MG63 (cell line): ENCODE results near the gene CRB3. TPM values are rescaled to one million over a fixed set of nuclear protein-coding genes. Genes with fewer than 3 reads are reported as not detected.
A peak's percentile ranks its signal among the peaks of the same experiment; 100 is the strongest.

Experiments used
- DNase-seq: peaks from one replicate; pipeline ENCODE4 v3.0.0-alpha.2; 2020
- H3K27me3 ChIP-seq: fragments of 250-450 bp; sonication (Bioruptor Pico); 2 replicates; pipeline ENCODE4 v1.5.1; 2020; ENCODE audit warnings: mild to moderate bottlenecking, moderate library complexity
- H3K36me3 ChIP-seq: fragments of 250-450 bp; sonication (Bioruptor Pico); 2 replicates; pipeline ENCODE4 v1.5.1; 2020; ENCODE audit warnings: mild to moderate bottlenecking, moderate library complexity
- H3K4me3 ChIP-seq: fragments of 250-450 bp; sonication (Bioruptor Pico); 2 replicates; pipeline ENCODE4 v1.5.1; 2020; ENCODE audit warnings: mild to moderate bottlenecking, moderate library complexity
- H3K9me3 ChIP-seq: fragments of 250-450 bp; sonication (Bioruptor Pico); 2 replicates; pipeline ENCODE4 v1.5.1; 2020; ENCODE audit warnings: mild to moderate bottlenecking, moderate library complexity
- total RNA-seq: library from RNA; depleted of rRNA; stranded (reverse); fragments of >200 nt; shearing (Covaris generic); gene quantifications from 2 replicates; pipeline ENCODE4 v1.2.3, GENCODE V29; 2014; ENCODE audit warnings: low replicate concordance

CRB3 gene
- total RNA-seq, 1 experiment from 2014 or later, result not detected

- no peak for DNase-seq
- no peaks in the 10 kb centered on the region for H3K9me3 ChIP-seq
- no peak overlapping the region for H3K4me3 ChIP-seq
- no peaks in the 10 kb centered on the region for H3K36me3 ChIP-seq
- no peaks in the 10 kb centered on the region for H3K27me3 ChIP-seq
Observed at GRCh38 chr19:6457958-6458694, 5.9 kb upstream of the CRB3 start.

DNA sequence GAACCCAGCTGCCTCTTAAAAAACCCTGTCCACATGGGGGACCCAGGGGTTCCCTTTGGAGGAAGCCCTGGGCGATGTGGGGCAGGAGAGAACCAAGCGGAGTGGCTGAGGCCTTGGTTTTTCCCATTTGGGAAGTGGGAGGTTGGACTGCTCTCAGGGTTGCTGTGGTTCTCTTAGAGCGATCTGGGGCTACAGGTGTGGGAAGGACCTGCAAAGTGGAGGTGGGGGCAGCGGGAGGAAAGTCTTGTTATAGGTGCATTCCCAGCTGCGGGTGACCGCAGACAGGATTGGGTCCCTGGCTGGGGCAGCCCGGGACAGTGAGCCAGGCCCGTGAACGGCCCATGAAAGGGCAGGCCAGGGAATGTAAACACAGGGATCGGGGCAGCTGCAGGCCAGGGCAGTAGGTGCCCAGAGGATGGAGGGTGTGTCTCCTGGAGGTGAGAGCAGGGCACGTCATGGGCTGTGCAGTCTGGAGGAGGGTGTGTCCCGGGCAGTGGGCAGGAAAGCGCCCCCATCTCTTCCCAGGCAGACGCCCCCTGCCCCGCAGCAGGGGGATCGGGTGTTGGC lies 5.3 kb upstream of the CRB3 start:
- Histone ChIP-seq H3K4me3 (peak overlapping the region; percentile 63), H3K27me3 (no peaks in the 10 kb centered on the region), H3K36me3 (no peaks in the 10 kb centered on the region), H3K9me3 (no peaks in the 10 kb centered on the region)
- DNase-seq, result no peak

DNA sequence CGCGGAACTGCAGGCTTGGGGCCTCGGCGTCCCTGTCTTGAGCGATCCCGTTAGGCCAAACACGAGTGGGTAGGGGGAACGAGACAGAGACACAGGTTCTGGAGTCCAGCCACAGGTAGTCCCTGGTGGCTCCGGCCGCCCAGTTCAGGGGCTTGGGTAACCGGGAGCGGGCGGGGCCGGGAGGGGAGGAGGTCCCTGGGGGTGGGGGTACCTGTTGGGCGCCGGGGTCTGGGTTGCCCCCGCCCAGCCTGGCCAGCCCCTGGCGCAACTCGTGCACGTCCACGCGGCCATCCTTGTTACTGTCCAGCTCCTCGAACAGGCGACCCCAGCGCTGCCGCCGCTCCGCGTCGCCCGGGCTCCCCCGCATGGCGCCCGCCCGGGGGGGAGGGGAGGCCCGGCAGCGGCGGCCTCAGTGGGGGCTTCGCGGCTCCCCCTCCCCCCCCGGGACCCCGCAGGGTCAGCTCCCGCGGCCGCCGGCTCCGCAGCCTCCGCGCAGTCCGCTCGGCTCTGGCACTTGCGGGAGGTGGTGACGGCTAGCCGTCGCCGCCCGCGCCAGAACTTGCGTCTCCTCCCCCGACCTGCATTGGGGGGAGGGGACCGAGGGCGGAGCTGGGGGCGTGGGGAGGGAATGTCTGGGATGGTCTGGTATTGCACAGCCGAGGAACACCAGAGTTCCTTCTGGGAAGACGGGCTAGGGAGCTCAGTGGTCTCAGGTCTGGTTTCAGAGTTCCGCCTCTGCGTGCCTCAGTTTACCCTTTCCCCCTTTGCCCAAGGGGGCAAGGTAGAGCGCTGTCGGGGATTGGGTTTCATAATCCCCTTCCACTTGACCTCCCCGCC lies 4.6 kb upstream of the CRB3 start, which contains the start of gene SLC25A23:
SLC25A23 (minus strand) TSS at position 531 of the 837 bp plus-strand sequence; CDS start at position 367, 164 bp downstream.
- Histone ChIP-seq H3K4me3 (peak within 1 kb of the TSS; percentile 63), H3K36me3 (no peaks in the 10 kb centered on the region), H3K9me3 (no peaks in the 10 kb centered on the region), H3K27me3 (no peaks in the 10 kb centered on the region)
- peak; percentile 53 for DNase-seq

DNA sequence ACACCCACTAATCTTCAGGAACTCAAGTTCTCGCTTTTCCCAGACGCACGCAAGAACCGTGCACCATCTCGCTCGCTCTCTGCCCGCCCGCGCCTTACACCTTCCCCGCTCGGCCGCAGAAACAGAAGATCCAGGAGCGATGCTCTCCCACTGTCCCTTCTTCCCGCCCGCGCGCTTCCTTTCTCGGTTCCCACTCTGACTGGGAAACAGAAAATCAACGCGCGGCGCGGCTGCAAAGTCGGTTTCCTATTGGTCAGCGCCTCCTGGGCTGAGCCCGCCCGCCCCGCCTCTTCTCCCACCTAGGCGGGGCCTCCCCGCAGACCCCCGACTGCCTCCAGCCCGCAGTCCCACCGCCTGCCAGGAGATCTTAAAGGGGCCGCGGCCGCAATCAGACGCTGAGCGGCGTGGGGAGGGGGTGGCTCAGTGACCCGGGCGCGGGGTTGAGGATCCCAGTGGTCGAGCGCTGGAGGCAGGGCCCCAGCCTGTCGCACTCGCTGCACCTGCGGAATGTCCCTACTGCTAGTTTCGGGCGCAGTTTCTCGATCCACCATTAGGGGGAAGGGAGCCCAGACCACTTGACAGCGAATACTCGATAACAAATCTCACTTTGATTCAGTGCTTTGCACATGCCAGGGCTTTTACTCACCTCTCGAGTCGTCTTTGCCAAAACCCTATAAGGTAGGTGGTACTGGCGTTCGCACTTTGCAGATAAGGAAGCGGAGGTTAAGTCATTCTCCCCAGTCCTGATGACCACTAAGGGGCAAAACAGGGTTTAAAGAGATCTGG lies 3.8 kb upstream of the CRB3 start:
- Histone ChIP-seq H3K36me3 (no peaks in the 10 kb centered on the region), H3K4me3 (peak overlapping the region; percentile 63), H3K9me3 (no peaks in the 10 kb centered on the region), H3K27me3 (no peaks in the 10 kb centered on the region)
- DNase-seq, result peak; percentile 97

DNA sequence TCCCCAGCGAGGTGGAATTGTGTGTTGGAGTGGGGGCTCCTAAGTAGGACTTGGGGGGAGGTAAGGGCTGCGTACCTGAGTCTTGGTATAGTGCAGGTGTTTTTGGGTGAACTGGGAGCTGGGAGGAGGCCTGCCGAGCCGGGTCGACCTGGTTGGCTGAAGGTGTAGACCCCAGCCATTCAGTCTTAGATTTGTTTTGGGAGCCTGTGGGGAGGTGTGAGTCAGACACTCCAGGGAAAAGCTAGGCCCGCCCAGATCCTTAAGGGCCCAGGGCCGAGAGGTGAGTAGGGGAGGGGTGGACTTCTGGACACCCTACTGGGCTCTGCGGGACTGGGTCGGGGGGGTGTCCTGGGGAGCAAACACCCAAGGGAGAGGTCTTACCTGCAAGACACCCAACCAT lies 935 bp downstream of the CRB3 start:
- H3K4me3 ChIP-seq, result no peak overlapping the region

GRCh38 chr19:6465663-6466062 lies 1.6 kb downstream of the CRB3 start:
- no peak overlapping the region for H3K4me3 ChIP-seq
- no peak for DNase-seq

More for the DNA sequence above, 935 bp downstream of the CRB3 start:
- no peaks in the 10 kb centered on the region for H3K9me3 ChIP-seq
- DNase-seq, result no peak
- H3K36me3 ChIP-seq, result no peaks in the 10 kb centered on the region
- no peaks in the 10 kb centered on the region for H3K27me3 ChIP-seq

DNA sequence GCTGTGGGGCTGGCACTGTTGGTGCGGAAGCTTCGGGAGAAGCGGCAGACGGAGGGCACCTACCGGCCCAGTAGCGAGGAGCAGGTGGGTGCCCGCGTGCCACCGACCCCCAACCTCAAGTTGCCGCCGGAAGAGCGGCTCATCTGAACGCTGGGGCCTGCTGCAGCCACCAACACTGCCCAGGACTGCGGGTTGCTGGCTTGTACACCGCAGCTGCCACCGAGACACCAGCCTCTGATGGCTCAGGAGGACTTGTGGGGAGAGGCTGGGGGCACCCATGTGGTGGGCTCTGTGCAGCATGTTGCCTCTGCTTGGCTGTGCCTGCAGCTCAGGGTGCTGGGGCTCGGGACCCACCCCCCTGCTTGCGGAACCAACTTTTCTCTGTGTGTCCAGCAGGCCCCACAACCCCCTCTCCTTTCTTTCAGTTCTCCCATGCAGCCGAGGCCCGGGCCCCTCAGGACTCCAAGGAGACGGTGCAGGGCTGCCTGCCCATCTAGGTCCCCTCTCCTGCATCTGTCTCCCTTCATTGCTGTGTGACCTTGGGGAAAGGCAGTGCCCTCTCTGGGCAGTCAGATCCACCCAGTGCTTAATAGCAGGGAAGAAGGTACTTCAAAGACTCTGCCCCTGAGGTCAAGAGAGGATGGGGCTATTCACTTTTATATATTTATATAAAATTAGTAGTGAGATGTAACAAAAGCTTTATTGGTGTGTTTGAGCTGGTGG lies 2.6 kb downstream of the CRB3 start:
- DNase-seq, result no peak
- no peak overlapping the region for H3K4me3 ChIP-seq
- H3K27me3 ChIP-seq, result no peaks in the 10 kb centered on the region
- H3K9me3 ChIP-seq, result no peaks in the 10 kb centered on the region
- no peaks in the 10 kb centered on the region for H3K36me3 ChIP-seq

More at GRCh38 chr19:6465663-6466062, 1.6 kb downstream of the CRB3 start:
- Histone ChIP-seq H3K36me3 (no peaks in the 10 kb centered on the region), H3K27me3 (no peaks in the 10 kb centered on the region), H3K9me3 (no peaks in the 10 kb centered on the region)

DNA sequence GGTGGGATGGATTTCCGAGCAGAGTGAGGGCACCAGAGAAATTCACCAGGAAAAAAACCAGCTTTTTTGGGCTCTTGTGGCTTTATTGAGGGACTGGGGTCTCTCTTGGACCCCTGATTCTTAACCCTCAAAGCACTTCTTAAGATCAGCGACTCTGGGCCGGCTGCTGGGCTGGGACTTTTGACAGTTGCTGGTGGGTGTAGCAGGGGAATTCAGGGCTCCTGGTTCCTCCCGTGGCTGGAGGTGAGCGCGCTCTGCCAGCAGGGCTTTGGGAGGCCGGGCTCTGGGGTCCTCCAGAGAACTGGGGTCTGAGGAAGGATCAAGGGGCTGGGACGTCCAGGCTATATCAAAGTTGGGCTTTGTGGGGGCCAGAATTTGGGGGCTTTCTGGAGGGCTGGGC lies 3.3 kb downstream of the CRB3 start:
- DNase-seq, result no peak
- Histone ChIP-seq H3K4me3 (no peak overlapping the region), H3K9me3 (no peaks in the 10 kb centered on the region), H3K36me3 (no peaks in the 10 kb centered on the region), H3K27me3 (no peaks in the 10 kb centered on the region)

DNA sequence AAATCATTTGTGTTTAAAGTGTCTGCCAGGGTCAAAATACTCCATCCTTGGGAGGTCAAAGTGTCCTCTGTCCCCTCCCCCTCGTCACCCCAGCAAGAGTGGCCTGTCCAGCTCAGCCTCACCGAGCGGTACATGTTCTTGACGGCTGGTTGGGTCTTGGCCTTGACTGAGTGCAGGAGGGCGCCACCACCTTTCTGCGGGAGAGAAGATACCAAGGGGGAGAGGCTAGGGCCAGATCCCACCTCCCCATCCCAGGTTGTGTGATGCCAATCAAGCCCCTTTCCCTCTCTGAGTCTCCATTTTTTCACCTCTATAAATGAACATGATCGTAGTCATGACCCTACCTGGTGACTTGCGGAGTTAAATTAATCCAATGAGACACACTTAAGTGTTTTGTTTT lies 6.1 kb downstream of the CRB3 start:
- no peak for DNase-seq
- Histone ChIP-seq H3K27me3 (no peaks in the 10 kb centered on the region), H3K9me3 (no peaks in the 10 kb centered on the region), H3K4me3 (no peak overlapping the region), H3K36me3 (no peaks in the 10 kb centered on the region)

DNA sequence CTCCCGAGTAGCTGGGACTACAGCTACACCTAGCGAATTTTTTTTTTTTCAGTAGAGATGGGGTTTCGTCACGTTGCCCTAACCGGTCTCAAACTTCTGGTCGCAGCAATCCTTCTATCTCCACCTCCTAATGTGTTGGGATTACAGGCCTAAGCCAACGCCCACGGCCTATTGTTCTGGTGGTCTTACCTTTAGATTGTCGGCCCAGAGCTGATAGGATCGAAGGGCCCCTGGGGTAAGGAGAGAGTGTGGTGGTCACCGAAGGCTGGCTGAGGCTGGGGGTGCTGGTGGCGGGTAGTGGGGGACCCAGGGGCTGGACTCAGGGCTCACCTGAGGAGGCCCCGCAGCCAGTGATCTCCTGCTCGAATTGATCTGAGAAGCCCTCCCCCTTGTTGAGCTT lies 7.0 kb downstream of the CRB3 start:
- no peaks in the 10 kb centered on the region for H3K27me3 ChIP-seq
- H3K36me3 ChIP-seq, result no peaks in the 10 kb centered on the region
- DNase-seq, result no peak
- no peaks in the 10 kb centered on the region for H3K9me3 ChIP-seq
- no peak overlapping the region for H3K4me3 ChIP-seq

- Histone ChIP-seq H3K27me3 (no peaks in the 10 kb centered on the region), H3K9me3 (no peaks in the 10 kb centered on the region), H3K36me3 (no peaks in the 10 kb centered on the region), H3K4me3 (no peak overlapping the region)
- no peak for DNase-seq
Observed at GRCh38 chr19:6472713-6473112, 8.6 kb downstream of the CRB3 start.

DNA sequence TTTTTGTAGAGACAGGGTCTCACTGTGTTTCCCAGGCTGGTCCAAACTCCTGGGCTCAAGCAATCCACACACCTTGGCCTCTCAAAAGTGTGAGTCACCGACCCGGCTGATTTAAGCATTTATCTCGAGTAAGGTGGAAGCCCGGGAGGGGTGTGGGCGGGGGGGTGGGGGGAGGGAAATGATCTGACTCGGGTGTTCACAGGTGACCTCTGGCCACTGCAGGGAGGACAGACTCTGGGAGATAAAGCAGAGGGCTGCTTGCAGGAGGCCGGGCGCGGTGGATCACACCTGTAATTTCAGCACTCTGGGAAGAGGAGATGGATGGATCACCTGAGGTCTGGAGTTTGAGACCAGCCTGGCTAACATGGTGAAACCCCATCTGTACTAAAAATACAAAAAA lies 9.6 kb downstream of the CRB3 start:
- no peak for DNase-seq

DNA sequence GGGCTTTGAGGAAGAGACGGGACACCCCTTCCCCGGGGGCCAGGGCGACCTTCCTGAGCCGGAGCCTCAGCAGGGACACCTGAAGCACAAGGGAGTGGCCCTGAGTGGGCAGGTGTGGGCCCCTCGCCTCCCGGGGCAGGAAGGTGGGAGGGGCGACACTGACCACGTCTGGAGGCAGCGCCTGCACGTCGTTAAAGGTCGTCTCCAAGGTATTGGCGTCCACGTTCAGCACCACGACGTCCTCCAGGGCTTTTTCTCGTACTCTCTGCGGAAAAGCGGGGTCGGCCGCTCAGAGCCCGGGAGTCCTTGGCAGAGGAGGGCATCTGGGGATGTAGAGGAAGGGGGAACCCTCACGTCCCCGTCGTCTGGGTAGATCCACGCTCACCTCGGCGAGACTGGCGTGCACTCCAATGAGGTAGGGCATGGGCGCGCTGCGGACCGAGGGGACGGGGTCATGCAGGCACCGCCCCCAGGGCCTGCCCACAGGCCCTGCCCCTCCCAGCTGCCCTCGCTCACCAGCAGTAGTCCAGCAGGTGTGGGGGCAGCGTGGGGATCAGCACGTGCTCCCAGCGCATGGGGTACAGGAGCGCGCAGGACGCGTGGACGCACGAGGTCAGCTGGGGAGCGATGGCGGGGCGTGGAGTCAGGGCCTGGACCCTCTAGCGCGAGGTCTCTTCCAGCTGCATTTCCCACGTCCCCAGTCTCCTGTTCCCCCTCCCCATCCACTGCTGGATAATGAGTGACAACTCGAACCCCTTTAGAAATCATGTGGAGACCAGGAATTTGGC lies 11.4 kb downstream of the CRB3 start:
- no peaks in the 10 kb centered on the region for H3K9me3 ChIP-seq
- no peak for DNase-seq
- no peaks in the 10 kb centered on the region for H3K36me3 ChIP-seq
- no peak overlapping the region for H3K4me3 ChIP-seq
- no peaks in the 10 kb centered on the region for H3K27me3 ChIP-seq

More for the DNA sequence above, 9.6 kb downstream of the CRB3 start:
- H3K9me3 ChIP-seq, result no peaks in the 10 kb centered on the region
- no peaks in the 10 kb centered on the region for H3K36me3 ChIP-seq
- H3K4me3 ChIP-seq, result no peak overlapping the region
- no peaks in the 10 kb centered on the region for H3K27me3 ChIP-seq

DNA sequence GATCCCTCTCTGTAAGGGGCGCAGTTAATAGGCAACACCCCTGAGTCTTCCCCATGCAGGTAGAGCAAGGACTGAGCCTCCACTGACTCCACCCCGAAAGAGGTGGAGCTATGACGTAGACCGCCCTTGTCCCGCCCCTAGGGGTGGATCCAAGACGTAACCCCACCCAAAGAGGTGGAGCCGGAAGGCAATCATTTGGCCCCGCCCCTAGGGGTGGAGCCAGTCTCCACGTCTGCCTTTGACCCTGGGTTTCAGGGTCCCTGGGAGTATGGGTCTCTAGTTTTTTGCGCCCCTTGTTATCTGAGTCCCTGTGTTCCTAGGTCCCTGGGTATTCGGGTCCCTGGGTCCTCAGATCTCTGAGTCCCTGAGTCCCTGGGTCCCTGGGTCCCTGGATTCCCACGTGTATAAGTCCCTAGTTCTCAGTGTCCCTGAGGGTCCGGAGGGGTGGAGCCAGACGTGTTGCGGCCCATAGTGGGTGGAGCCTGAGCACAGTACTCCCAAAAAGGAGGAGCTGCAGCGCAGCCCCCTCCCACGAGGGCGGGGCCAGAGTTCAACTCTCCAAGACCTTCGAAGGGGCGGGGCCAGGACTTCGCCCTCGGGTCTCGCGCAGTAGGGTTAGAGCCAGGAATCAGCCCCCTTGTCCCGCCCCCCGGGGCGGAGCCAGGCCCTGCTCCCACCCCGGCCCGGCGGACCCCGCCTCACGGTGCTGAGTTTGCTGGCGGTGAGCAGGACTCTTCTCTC lies 12.3 kb downstream of the CRB3 start:
- peak; percentile 41 for DNase-seq
- Histone ChIP-seq H3K4me3 (no peak overlapping the region), H3K27me3 (no peaks in the 10 kb centered on the region), H3K9me3 (no peaks in the 10 kb centered on the region), H3K36me3 (no peaks in the 10 kb centered on the region)

DNA sequence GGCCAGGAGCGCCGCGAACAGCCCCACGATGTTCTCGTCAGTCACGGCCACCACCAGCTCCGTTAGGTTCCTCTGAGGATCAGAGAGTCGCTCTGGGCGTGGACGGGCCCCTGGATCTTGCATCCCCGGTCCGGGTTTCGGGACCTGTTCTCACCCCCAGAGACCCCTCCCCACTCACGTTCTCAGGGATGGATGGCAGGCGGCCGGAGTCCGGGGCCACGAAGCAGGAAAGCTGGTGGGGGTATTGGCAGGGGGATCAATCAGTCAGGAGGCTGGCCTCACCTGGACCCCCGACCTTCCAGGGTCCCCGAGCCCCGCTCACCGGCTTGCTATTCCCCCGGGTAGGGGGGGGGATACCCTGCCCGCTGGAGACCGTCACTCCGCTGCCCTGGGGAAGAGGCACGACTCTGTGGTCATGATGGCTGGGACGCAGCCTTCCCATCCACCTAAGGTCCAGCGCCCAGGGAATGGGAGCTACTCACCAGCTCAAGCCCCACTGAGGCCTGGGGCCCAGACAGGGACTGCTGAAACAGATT lies 12.9 kb downstream of the CRB3 start:
- no peak for DNase-seq
- no peak overlapping the region for H3K4me3 ChIP-seq
- no peaks in the 10 kb centered on the region for H3K27me3 ChIP-seq
- H3K36me3 ChIP-seq, result no peaks in the 10 kb centered on the region
- no peaks in the 10 kb centered on the region for H3K9me3 ChIP-seq
